HG03457 (cell line): ENCODE measurements around the gene TNFRSF14.

Experiments
- ATAC-seq: cut with Tn5 transposase; IDR thresholded peaks from one replicate; pipeline ENCODE4 v1.9.1; 2021; ENCODE audit warnings: moderate number of reproducible peaks; ENCODE audit not compliant: unreplicated experiment

Gene TNFRSF14

DNA sequence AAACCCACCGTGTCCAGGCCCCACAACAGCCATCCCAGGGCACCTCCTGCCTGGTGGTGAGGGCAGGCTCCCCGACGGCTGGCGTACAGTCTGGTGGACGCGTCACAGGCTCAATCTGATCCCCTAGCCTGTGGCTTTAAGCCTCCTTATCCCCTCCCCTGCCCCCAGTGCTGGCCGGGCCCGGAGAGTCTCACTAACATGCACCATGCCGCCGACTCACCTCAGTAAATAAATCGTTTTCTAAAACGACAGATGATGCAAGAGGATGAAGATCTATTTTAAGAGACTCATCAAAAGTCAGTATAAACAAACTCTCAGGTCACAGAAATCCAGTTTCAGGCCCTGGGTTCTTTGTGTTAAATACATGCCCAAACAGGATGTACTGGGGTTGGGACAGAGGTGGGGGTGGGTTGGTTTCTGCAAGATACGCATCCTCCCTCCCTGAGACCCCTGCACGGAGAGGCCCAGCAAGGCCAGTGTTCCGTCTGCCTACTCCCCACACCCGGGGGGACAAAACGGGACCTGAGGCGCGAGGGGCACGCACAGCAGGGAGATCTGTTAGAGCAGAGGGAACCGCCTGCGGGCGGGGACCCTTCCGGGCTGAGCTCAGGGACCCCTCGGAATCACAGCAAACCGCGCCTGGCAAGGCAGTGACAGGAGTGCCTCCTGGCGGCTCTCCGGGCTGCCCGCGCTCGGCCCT is 32.8 kb upstream of the TNFRSF14 start:
- ATAC-seq, result no peak

DNA sequence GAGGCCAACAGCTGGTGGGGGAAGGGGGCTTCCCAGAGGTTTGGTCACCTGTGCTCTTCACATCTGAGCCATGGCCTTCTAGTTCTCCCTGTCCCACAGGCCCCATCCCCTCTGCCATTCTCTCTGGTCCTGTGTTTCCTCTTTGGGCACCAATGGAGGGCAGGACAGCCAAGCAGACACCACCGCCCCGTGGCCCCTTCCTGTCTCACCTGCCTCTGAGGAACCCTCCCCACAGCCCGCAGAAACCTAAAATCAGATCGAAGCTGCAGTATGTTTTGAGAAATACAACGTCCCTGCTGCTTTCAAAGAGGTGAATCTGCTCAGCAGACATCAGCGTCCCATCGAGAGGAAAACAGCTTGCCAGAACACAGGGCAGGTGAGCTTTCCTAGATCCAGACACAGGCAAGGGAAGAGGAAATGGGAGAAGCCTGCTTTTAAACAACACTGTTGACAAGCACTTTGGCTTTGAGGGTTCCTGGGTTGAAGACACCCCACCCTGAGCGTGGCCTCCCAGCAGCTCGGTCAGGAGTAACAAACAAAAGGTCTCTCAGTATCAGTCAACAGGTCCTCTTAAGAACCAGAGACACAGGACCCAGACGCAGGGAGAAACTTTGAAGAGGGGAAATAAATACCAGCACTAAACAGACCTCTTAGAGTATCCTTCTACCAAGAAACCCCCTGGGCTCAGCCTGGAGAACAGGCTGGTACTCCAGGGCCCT is 32.1 kb upstream of the TNFRSF14 start:
- no peak for ATAC-seq

GRCh38 chr1:2525572-2525919 is 30.6 kb upstream of the TNFRSF14 start:
- ATAC-seq, result no peak

- peak; percentile 75 for ATAC-seq
Measured at GRCh38 chr1:2525920-2526823, 30.0 kb upstream of the TNFRSF14 start, which contains the start of gene PANK4. Gene PANK4 (minus strand): TSS chr1:2526596. CDS start chr1:2526587, 9 bp downstream.

DNA sequence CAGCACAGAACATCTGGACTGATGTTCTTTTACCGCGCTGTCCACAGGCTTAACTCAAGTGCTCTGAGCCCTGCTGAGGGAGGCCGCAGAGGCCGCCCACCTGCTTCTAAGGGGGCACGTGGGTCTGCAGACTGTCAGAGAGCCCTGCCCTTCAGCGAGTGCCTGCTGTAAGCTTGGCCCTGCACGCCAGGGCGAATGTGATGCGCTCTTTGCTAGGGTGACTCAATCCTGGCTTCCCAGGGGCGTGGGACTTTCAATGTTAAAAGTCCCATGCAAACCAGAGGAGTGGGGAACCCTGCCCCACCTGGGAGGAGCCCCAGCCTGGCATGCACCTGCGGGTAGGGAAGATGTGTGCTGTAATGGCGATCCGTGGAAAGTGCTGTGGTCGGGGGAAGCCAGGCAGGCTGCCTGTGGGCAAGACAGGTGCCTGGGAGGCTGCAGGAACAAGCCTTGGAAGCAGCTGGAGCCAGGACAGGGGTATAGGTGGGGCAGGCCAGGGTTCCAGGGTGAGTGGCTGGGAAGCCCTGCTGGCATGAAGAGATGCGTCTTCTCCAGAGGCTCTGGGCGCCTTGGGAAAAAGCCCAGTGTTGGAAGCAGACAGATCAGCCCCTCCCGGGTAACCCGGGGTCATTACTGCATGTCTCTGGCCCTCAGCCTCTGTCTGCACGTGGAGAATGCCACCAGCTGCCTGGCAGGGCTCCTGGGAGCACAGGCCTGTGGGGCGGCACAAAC is 29.2 kb upstream of the TNFRSF14 start:
- ATAC-seq, result peak; percentile 27

DNA sequence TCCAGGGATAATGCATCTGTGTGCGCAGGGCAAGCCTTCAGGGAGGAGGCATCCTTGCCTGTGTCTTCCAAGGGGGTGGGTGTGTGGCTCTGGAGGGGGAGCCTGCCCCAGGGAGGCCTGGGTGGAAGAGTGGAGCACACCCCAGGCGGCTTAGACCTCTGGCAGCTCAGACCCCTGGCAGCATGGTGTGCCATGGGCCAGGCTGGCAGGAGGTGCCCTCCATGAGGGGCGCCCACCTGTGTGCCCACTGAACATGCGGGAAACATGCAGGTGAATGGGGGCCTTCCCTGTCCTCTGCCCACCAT is 28.7 kb upstream of the TNFRSF14 start:
- no peak for ATAC-seq

GRCh38 chr1:2528016-2528415 is 28.2 kb upstream of the TNFRSF14 start:
- no peak for ATAC-seq

GRCh38 chr1:2528611-2528965 is 27.6 kb upstream of the TNFRSF14 start:
- ATAC-seq, result no peak

- ATAC-seq, result no peak
Measured at GRCh38 chr1:2528966-2529783, 27.0 kb upstream of the TNFRSF14 start.

- ATAC-seq, result no peak
Measured at GRCh38 chr1:2529784-2530512, 26.2 kb upstream of the TNFRSF14 start, which contains the start of gene HES5. Gene HES5 (minus strand): TSS chr1:2530263. CDS start chr1:2530164, 99 bp downstream.

GRCh38 chr1:2530513-2531361 is 25.4 kb upstream of the TNFRSF14 start:
- ATAC-seq, result no peak

DNA sequence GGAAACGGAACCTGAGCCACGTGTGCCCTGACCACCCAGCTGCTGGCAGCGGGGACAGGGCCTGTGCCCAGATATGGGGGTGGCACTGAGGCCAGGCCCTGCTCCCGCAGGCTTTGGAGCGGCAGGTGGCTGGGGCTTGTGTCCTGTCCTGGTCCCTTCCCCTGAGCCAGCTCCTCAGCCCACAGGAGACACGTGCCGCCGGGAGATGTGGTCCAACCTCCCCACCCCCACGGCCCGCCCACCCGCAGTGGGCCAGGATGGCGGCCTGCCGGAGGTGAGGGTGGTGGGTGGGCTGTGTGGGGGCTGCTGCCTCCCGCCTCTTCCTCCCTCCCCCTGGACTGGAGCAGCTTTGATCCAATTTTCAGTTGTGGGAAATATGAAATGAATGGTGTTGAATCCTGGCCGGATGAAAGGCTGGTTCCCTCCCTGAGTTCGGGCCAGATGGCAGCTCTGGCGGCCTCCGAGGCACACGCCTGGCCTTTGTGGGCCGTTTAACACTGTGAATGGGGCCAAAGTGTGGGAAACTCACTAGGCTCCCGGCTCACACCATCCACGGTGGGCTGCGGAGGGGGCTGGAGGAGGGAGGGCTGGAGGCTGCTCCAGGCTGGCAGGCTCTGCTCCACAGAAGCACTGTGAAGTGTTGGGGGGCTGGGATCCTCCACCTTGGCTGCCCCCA is 23.5 kb upstream of the TNFRSF14 start:
- ATAC-seq, result no peak

DNA sequence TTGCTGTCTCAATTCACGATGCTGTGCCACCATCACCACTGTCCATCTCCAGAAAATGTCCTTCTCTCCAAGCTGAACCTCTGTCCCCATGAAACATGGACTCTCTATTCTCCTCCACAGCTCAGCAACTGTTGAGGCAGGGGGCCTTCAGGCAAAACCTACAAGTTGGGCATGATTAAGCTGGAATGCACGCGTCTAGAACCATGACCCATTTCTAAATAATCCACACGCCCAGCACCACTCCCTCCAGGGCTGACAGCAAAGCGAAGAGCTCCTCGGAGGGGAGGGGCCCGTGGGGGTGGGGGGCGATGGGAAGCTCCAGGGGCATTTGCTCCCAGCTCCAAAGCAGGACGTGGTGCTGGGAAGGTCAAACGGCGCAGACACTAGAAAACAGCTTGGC is 22.8 kb upstream of the TNFRSF14 start:
- no peak for ATAC-seq

DNA sequence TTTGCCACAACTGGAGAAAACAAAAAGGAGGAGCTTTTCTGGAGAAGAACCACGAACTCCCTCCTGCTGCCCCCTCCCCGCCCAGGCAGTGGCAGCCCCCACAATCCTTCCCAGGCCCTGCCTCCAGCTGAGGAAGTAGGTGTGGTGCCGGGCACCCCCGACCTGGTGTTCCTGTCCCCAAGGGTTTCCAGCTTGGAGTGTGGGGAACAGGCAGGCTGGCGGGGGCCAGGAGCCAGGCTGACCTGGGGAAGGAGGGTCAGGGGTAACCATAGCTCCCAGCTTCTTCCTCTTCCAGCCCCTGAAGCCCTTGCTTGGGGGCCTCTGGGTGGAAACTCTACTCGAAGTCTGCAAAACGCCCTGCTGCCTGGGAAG is 21.9 kb upstream of the TNFRSF14 start:
- ATAC-seq, result no peak

DNA sequence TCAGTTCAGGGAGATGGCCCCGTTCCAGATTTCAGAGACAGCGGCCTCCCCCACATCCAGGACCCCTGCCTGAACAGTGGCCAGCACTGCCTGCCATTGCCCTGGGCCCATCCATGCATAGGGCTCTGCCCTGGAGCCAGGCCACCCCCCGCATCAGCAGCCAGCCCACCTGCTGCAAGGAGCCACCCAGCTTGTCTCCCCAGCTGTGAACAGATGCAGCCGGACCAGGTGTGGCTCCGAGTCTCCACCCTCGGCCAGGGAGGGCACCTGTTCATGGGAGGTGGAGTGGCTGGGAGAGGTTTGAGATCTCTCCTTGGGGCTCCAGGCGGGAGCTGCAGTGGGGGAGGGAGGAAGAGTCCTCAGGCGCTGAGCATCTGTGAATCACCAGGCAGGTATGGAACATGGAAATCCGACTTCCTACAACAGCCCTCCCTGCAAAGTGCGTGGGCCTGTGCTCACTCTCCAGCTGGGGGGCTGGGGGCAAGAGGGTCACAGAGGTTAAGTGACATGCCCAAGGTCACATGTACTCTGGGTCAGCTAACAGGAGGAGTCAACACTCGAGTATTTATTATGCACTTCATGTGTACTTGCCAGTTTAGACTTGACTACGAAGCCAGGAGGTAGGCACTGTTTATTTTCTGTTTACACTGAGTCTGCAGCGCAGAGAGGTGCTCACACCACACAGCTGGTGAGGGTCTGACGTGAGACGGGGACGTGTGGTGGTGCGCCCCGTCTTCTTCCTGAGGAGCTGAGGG is 21.3 kb upstream of the TNFRSF14 start:
- no peak for ATAC-seq

DNA sequence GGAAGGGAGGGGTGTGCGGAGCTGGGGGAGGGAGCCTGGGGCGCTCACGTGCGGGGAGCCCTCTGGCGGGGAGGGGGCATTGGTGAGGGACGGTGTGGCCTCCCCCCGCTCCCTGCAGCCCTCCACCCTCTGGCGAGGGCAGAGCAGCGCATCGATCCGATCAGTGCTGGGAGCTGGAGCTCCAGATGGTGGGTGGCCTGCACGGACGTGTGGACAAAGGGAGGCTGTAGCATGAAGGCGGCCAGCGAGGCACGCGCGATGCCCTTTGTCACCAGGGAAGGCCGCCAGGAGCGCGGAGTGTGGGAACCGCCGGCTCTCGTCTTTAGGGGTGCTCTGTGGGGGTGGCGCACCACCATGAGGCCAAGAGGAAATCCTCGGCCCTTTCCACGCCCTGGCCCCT is 20.7 kb upstream of the TNFRSF14 start:
- ATAC-seq, result no peak

- ATAC-seq, result no peak
Measured at GRCh38 chr1:2535981-2536380, 20.2 kb upstream of the TNFRSF14 start.

DNA sequence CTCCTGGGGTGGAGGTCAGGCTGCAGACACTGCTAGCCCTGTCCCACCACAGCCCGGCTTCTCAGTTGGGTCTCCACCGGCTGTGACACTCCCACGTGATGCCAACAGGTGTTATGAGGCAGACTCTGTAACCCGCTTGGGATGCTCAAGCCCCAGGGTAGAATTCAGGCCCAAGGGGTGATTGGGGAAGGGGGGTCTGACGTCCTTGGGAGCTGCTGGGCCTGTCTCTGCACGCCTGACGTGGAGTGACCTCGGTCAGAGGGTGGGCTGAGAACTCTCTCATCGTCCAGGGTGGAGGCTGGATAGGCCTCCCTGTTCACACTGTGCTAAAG is 18.4 kb upstream of the TNFRSF14 start:
- ATAC-seq, result no peak
